ENCODE measurements around the gene CACNB4. TPM values are rescaled to one million over a fixed set of nuclear protein-coding genes. Genes with fewer than 3 reads are reported as not detected.
A peak's percentile ranks its signal among the peaks of the same experiment; 100 is the strongest.

CACNB4 gene
- total and polyA plus RNA-seq, 8 donors, result under 0.01 to 6.4 (median 1.0) TPM

DNA sequence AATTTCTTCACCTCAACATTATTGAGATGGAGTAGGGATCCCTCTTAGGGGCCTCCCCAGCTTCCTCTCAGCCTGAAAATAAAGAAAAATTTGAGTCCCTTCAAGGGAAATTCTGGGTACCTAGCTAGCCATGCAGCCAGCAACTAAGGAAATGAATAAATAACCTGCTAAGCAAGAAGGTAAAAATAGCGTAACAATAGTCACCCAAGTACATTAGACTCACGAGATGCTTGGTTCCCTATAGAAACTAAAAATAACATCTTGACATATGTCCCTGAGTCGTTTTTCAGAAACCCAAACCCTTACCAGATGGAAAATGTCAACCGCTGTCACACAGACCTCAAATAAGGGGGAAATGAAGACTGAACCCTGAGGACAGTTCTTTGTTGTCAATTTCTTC lies 51.9 kb downstream of the CACNB4 start:
- 61 to 78% (median 74%) methylated on average over 4 of the region's 4 CpGs for WGBS, 5 donors
- Histone ChIP-seq H3K36me3 (no peaks in the 10 kb centered on the region), H3K4me3 (no peak overlapping the region), H3K27ac (no peak overlapping the region), H3K9me3 (no peaks in the 10 kb centered on the region), H3K27me3 (no peaks in the 10 kb centered on the region), H3K4me1 (no peaks in the 10 kb centered on the region)
- TF ChIP-seq POLR2AphosphoS5 (IDR thresholded peaks at IDR 0.05) (no peak), EP300 (IDR thresholded peaks at IDR 0.05) (no peak), POLR2A (IDR thresholded peaks at IDR 0.05) (no peak)
- TF ChIP-seq, protein P1, sequence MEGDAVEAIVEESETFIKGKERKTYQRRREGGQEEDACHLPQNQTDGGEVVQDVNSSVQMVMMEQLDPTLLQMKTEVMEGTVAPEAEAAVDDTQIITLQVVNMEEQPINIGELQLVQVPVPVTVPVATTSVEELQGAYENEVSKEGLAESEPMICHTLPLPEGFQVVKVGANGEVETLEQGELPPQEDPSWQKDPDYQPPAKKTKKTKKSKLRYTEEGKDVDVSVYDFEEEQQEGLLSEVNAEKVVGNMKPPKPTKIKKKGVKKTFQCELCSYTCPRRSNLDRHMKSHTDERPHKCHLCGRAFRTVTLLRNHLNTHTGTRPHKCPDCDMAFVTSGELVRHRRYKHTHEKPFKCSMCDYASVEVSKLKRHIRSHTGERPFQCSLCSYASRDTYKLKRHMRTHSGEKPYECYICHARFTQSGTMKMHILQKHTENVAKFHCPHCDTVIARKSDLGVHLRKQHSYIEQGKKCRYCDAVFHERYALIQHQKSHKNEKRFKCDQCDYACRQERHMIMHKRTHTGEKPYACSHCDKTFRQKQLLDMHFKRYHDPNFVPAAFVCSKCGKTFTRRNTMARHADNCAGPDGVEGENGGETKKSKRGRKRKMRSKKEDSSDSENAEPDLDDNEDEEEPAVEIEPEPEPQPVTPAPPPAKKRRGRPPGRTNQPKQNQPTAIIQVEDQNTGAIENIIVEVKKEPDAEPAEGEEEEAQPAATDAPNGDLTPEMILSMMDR (IDR thresholded peaks at IDR 0.05), result no peak
- DNase-seq, result no peak
- intact Hi-C loops (cut with DNase I; ENCODE audit: low total_unique reads), result no loop called here

DNA sequence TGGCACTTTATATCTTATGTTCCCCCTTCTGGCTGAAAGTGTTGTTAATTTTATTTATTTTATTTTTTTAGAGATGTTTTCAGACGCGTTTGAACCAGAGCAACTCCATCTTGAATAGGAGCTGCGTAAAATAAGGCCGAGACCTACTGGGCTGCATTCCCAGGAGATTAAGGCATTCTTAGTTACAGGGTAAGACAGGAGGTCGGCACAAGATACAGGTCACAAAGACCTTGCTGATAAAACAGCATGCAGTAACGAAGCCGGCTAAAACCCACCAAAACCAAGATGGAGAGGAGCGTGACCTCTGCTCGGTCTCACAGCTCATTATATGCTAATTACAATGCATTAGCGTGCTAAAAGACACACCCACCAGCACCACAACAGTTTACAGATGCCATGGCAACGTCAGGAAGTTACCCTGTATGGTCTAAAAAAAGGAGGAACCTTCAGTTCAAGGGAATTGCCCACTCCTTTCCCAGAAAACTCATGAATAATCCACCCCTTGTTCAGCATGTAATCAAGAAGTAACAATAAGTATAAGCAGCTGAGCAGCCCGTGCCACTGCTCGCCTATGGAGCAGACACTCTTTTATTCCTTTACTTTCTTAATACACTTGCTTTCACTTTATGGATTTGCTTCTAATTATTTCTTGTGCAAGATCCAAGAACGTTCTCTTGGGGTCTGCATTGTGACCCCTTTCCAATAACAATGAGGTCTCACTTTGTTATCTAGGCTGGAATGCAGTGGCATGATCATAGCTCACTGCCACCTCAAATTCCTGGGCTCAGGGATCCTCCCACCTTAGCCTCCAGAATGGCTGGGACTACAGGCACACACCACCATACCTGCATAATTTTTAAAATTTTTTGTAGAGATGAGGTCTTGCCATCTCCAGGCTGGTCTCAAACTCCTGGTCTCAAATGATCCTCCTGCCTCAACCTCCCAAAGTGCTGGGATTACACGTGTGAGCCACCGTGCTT lies 55.9 kb downstream of the CACNB4 start:
- no peak overlapping the region for H3K4me3 ChIP-seq
- intact Hi-C loops (cut with DNase I; ENCODE audit: low total_unique reads), result no loop called here
- no peaks in the 10 kb centered on the region for H3K36me3 ChIP-seq
- no peaks in the 10 kb centered on the region for H3K27me3 ChIP-seq
- peak in 1 of 2 donors; percentile 59 for DNase-seq
- WGBS, 5 donors, result 43 to 80% (median 64%) methylated on average over 16 of the region's 16 CpGs
- H3K9me3 ChIP-seq, result no peaks in the 10 kb centered on the region
- no peak for TF ChIP-seq POLR2A (IDR thresholded peaks at IDR 0.05)
- TF ChIP-seq EP300 (IDR thresholded peaks at IDR 0.05), result no peak
- no peak for TF ChIP-seq POLR2AphosphoS5 (IDR thresholded peaks at IDR 0.05)
- TF ChIP-seq, protein P1 (IDR thresholded peaks at IDR 0.05), result no peak
- peaks cover 0 to 20% (median 4%) of the 10 kb centered on the region in 4 donors for H3K4me1 ChIP-seq
- no peak overlapping the region for H3K27ac ChIP-seq

DNA sequence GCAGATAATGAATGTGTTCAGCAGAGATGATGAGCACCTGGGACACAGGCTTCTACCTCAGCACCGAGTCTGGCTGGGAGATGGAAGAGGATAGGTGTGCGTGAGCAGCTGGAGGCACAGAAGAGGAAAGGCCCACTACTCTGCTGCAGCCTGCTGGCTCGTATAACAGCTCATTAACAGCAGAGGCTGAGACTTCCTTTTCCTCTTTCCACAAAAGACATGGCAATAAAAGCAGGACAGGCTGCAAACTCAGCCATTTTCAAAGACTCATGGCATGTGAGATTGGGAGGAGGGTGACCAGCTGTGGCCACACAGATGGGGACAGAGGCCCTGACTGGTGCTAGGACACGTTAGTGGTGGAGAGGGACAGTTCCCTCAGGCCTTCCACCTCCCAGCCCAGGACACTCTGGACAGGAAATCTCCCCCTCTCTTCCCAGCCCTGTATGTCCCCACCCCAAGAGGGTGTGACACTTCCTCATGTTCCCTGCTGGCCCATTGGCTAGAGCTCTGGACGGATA lies 60.3 kb downstream of the CACNB4 start:
- Histone ChIP-seq H3K27me3 (no peaks in the 10 kb centered on the region), H3K4me3 (no peak overlapping the region), H3K4me1 (peaks cover 0 to 33% (median 14%) of the 10 kb centered on the region in 4 donors), H3K9me3 (no peaks in the 10 kb centered on the region), H3K27ac (no peak overlapping the region), H3K36me3 (no peaks in the 10 kb centered on the region)
- intact Hi-C loops (cut with DNase I; ENCODE audit: low total_unique reads), result no loop called here
- TF ChIP-seq POLR2AphosphoS5 (IDR thresholded peaks at IDR 0.05) (no peak), POLR2A (IDR thresholded peaks at IDR 0.05) (no peak), EP300 (IDR thresholded peaks at IDR 0.05) (no peak)
- TF ChIP-seq, protein P1 (IDR thresholded peaks at IDR 0.05), result no peak
- 61 to 71% (median 67%) methylated on average over 4 to 5 of the region's 5 CpGs for WGBS, 5 donors
- DNase-seq, result peak in 1 of 2 donors; percentile 52

DNA sequence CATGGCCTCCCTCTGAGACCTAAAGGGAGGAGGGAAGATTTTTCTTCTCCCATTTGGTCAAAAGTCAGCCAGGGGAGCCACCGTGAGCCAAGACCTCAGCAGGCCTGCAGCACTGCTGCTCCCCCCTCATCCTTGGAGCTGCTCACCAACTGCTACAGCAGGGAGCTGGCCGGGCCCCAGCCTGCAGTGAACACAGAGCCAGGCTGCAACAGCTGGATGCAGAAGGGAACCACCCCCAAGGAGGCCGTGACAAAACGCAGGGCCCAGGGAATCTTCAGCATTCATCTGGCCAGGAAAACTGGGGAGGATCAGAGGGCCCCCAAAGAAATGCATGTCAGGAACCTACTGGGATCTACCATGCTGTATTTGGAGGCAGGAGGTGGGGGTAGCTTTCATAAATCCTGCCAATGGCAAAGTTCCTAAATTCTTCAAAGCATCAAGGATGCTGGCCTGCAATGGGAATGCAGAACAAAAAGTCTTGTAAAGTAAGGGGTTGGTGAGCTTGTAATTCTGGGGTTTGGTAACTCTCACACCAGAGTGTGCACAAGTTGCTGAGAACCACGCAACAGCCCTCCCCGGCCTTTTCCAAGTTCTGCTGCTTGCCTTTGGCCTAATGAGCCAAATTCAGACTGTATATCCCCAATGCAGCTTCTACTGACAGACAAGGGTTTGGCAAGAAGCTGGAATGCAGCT lies 61.0 kb downstream of the CACNB4 start:
- peak in 1 of 2 donors; percentile 81 for DNase-seq
- H3K36me3 ChIP-seq, result no peaks in the 10 kb centered on the region
- intact Hi-C loops (cut with DNase I; ENCODE audit: low total_unique reads), result no loop called here
- H3K4me1 ChIP-seq, result peaks cover 0 to 33% (median 14%) of the 10 kb centered on the region in 4 donors
- no peaks in the 10 kb centered on the region for H3K9me3 ChIP-seq
- H3K27me3 ChIP-seq, result no peaks in the 10 kb centered on the region
- WGBS, 5 donors, result 67 to 77% (median 73%) methylated on average over 5 to 6 of the region's 6 CpGs
- TF ChIP-seq POLR2AphosphoS5 (IDR thresholded peaks at IDR 0.05) (no peak), EP300 (IDR thresholded peaks at IDR 0.05) (no peak), POLR2A (IDR thresholded peaks at IDR 0.05) (no peak)
- TF ChIP-seq, protein P1 (IDR thresholded peaks at IDR 0.05), result no peak
- H3K27ac ChIP-seq, result peak overlapping the region in 1 of 5 donors; percentile 2
- H3K4me3 ChIP-seq, result no peak overlapping the region
